ENCODE results near the gene SPTSSA.

DNA sequence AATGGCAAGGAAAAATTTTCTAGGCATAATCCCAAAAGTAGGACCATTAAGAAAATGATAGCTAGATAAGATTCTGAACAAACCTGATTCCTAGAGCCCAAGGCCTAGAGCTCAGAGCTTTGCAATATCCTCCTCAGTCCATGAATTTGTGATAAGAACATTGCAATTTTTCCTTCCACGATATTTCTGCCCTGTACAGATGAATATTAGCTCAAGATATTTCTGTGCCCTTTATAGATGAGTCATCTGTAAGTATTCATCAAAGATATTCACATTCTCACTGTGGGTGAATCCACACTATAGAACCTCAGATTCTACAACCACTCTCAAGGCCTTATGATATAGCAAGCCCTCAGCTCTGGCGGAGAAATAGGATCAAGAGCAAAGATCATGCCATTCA lies 40.0 kb upstream of the SPTSSA start:
- no peak for TF ChIP-seq EP300 (IDR thresholded peaks at IDR 0.05; ENCODE audit: low read depth)
- TF ChIP-seq, protein P1, sequence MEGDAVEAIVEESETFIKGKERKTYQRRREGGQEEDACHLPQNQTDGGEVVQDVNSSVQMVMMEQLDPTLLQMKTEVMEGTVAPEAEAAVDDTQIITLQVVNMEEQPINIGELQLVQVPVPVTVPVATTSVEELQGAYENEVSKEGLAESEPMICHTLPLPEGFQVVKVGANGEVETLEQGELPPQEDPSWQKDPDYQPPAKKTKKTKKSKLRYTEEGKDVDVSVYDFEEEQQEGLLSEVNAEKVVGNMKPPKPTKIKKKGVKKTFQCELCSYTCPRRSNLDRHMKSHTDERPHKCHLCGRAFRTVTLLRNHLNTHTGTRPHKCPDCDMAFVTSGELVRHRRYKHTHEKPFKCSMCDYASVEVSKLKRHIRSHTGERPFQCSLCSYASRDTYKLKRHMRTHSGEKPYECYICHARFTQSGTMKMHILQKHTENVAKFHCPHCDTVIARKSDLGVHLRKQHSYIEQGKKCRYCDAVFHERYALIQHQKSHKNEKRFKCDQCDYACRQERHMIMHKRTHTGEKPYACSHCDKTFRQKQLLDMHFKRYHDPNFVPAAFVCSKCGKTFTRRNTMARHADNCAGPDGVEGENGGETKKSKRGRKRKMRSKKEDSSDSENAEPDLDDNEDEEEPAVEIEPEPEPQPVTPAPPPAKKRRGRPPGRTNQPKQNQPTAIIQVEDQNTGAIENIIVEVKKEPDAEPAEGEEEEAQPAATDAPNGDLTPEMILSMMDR (IDR thresholded peaks at IDR 0.05): no peak
- no peak for TF ChIP-seq POLR2A (IDR thresholded peaks at IDR 0.05)
